RCC 7860 (cell line): Measurements from ENCODE around the gene EDEM1.
"Not testable (repeated sequence)": the region's sequence is repeated elsewhere in the genome, so short reads cannot be mapped to it uniquely, and the experiment has no call there.

Experiments used
- DNase-seq: peaks from one replicate; pipeline ENCODE4 v3.0.0-alpha.2; 2015; ENCODE audit warnings: low spot score
- FAIRE-seq: peaks from 2 replicates; lab custom pipeline; 2012; peaks lifted over from hg19 to GRCh38; lab: Jason Lieb, UNC

The EDEM1 gene

DNA sequence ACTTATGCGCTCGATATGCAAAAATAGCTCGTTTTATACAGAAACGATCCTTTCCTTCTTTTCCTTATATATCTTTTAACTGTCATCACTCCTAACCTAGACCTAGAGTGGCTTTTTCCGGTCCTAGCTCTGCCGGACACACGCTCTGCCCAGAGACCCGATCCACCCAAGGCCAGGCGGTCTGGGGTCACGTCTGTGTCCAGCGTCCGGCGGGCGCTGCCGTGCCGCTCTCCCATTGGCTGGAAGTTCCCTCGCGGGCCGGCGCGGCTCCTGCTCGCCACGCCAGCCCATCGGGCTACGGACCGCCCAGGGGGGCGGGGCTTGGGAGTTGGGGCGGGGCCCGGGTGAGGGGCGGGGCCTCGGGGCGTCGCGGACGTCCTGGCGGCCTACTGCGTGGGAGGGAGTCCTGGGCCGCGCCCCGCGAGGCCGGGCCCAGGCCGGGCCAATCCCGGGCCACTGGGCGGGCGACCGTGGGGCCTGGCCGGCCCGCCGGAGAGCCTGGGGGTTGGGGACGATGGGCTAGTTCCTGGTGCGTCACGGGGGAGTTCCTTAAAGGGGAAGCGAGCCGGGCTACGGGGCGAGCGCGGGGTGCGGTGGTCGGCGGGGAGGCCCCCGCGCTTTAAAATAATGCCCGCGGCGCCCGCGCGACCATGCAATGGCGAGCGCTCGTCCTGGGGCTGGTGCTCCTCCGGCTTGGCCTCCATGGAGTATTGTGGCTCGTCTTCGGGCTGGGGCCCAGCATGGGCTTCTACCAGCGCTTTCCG lies at the start of gene EDEM1:
Gene EDEM1 (plus strand): TSS at position 552 of the 764 bp plus-strand sequence. CDS start 99 bp downstream, at position 651.
- DNase-seq (peak; percentile 82), FAIRE-seq (no peak)

DNA sequence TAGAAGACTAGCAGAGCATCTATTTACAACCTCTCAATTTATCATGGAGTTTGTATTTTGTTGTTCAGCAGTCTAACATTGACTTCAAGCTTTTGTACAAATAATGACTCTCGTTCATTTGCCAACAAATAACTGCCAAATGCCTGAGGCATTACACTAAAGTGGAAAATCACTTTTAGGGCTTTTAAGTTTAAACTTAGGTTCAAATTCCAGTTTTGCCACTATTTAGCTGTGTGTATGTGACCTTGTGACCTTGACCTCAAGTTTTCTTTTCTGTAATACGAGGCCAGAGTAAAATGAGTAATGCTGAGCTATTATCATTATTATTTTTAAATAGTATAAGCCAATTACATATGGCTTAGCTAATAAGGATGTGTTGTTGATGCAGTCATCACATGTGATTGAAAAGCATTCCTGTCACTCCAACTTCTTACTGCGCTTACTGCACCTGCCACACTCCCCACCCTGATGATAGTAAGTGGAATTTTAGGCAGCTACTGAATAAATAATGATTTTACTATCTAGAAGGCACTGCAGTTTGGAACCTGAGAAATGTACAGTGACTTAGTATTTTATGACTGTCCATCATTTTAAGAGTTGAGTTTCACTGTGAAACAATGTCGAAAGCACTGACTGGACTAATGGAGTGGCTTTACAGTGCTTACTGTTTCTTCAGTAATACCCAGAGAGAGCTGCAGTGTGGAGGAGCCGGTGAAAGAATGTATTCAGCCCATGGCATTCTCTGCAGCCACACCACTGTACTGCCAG lies 49.1 kb upstream of the EDEM1 start:
- FAIRE-seq = no peak

DNA sequence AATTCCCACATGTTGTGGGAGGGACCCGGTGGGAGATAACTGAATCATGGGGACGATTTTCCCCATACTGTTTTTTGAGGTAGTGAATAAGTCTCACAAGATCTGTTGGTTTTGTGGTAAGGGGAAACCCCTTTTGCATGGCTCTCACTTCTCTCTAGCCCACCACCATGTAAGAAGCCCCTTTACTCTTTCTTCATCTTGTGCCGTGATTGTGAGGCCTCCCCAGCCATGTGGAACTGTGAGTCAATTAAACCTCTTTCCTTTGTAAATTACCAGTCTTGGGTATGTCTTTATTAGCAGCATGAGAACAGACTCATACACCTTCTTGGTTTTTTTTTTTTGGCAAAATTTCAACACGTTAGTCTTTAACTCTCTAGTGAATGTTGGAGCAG lies 47.3 kb upstream of the EDEM1 start:
- FAIRE-seq (no peak), DNase-seq (no peak)

More for the DNA sequence above, 49.1 kb upstream of the EDEM1 start:
- no peak for DNase-seq

DNA sequence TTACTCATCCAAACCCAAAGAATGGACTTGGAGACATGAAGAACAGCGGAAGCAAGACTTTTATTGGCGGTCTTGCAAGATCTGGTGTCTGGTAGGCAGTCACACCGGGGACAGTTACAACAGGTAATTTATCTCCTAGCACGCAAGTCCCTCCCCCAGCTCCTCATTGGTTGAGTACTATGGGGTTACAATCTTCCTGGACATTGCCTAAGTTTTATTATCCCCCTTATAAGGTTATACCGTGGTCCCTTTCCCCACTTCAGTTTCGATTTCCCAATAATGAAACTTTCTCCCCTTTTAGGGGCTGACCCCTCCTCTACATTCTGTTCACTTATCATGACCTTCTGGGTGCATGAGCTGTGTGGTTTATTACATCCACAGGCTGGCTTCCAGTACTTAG lies 46.7 kb upstream of the EDEM1 start:
- no peak for FAIRE-seq
- no peak for DNase-seq

DNA sequence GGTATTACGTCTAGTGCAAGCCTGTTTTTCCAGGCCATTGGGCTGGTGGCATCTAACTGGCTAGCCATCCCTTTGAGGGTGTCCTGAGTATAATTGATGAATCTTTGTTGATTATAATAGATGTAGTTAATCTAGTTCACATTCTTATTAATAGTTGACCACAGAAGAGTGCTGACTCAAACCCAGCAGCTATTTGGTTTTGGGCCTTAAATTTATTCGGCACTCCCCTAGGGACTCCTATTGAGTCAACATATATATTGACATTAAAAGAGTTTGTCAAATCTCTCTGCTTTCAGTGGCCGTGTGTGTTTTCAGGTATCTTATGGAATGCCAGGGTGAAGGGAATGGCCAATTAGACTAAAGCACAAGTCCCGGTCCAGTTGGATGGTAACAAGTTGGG lies 45.7 kb upstream of the EDEM1 start:
- FAIRE-seq (no peak), DNase-seq (no peak)

DNA sequence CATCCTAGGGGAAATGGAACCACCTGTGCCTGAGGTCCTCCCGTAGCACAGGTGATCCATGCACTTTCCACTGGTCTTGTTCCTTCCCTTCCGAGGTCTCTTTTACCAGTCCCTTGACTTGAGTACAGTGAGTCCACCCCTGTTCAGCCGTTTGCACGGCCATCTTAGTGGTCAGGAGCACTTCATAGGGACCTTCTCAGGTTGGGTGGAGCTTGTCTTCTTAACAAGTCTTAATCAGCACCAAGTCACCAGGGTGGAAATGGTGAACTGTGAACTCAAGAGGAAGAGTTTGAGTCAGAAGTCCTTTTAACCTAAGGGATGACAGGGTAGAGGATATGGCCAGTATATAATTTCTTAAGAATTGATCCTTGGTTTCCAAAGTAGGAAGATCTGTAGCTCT lies 44.0 kb upstream of the EDEM1 start:
- FAIRE-seq (no peak), DNase-seq (no peak)

DNA sequence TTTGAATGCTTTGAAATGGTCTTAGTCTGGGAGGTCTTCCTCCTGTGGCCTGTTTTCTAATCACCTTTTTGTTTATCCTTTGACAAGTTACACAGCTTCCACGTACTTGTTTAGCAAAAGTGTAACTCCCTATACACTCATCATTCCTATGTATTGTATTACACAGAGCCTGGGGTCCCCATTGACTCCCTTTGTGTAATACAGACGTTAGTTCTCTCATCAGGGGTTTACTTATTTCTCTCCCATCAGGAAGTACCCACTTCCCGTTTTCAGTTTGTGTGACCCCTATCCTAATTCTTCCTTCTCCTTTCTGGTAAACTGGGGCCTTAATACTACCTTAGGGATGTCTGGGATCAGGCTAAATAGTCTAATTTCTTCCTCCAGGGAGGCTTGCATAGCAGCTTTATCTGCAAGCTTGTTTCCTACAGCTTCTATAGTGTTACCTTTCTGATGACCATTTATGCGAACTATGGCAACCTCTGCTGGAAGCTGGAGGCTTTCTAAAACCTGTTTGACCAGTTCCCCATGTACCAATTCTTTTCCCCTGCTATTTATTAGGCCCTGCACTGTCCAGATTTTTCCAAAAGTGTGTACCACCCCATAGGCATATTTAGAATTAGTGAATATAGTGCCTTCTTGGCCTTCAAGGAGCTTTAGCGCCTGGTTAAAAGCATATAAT lies 43.1 kb upstream of the EDEM1 start:
- no peak for DNase-seq
- FAIRE-seq = no peak

DNA sequence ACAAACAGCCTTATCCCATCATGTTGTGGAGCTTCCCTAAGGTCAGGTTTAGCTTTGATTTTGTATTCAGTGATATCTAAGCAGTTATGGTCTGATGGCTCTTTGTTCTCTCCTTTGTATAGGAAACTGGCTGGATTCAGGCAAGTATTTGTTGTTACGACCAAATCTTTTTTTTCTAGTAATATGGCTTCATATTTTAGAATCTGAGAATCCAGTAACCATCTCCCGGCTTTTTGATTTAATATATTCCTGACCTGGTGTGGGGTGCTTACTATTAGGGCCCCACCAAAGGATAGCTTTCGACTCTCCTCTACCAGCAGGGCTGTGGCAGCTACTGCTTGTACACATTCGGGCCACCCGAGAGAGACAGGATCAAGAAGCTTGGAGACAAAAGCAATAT lies 42.4 kb upstream of the EDEM1 start:
- DNase-seq (no peak), FAIRE-seq (no peak)

DNA sequence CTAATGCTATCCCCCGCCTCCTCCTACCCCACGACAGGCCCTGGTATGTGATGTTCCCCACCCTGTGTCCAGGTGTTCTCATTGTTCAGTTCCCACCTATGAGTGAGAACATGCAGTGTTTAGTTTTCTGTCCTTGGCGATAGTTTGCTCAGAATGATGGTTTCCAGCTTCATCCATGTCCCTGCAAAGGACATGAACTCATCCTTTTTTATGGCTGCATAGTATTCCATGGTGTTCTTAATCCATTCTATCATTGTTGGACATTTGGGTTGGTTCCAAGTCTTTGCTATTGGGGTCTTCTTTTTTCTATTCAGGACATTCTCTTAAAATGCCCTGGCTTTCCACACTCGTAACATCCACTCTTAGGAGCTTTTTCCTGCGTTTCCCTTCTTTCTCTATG lies 40.4 kb upstream of the EDEM1 start:
- FAIRE-seq, DNase-seq: not testable (repeated sequence)

DNA sequence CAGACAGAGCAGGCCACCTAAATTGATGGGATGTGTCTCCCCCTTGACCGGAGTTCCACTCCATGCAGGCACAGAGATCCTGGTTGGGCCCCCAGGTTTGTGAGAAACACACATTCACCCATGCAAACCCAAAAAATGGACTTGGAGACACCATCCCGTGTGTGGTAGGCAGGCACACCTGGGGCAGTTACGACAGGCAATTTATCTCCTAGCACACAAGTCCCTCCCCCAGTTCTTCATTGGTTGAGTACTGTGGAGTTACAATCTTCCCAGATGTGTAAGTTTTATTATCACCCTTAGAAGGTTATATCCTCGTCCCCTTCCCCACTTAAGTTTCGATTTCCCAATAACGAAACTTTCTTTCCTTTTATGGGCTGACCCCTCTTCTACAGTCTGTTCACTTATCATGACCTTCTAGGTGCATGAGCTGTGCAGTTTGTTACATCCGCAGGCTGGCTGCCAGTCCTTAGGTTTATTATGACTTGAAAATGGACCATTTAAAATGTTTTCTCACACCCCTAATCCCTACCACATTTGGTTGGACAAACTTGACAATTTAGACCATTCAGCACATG lies 38.1 kb upstream of the EDEM1 start:
- DNase-seq = no peak
- no peak for FAIRE-seq

DNA sequence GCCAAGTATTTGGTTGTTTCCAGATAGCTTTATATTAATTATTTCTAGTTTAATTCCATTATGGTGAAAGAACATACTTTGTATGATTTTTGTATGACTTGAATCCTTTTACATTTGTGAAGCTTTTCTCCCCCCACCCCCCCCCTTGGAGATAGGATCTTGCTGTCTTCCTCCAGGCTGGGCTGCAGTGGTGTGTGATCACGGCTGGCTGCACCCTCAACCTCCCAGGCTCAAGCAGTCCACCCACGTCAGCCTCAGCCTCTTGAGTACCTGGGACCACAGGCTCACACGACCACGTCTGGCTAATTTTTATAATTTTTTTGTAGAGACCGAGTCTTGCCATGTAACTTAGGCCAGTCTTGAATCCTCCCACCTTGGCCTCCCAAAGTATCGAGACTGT lies 35.9 kb upstream of the EDEM1 start:
- DNase-seq (no peak), FAIRE-seq (no peak)

DNA sequence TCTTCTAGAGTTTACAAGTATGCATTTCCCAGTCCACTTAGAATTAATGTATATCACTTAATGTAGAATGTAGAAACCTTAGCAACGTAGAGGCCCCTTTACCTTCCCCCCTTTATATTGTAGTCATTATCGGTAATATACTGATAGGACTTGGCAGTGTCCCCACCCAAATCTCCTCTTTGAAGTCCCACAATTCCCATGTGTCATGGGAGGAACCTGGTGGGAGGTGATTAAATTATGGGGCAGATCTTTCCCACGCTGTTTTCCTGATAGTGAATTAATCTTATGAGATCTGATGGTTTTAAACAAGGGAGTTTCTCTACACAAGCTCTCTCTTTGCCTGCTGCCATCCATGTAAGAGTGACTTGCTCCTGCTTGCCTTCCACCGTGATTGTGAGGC lies 34.4 kb upstream of the EDEM1 start:
- DNase-seq = no peak
- no peak for FAIRE-seq

DNA sequence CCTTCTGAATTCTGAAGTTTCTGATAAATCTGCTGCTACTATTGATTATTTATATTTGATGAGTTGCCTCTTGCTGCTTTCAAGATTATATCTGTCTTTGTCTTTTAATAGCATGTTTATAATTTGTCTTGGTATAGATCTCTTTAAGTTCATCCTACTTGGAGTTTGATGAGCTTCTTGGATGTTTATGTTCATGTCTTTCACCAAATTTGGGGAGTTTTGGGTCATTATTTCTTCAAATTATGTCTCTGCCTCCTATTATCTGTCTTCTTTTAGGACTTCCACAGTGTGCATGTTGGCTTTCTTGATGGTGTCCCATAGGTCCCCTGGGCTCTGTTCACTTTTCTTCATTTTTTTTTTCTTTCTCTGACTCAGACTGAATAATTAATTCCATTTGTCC lies 32.3 kb upstream of the EDEM1 start:
- DNase-seq = no peak
- FAIRE-seq = no peak

DNA sequence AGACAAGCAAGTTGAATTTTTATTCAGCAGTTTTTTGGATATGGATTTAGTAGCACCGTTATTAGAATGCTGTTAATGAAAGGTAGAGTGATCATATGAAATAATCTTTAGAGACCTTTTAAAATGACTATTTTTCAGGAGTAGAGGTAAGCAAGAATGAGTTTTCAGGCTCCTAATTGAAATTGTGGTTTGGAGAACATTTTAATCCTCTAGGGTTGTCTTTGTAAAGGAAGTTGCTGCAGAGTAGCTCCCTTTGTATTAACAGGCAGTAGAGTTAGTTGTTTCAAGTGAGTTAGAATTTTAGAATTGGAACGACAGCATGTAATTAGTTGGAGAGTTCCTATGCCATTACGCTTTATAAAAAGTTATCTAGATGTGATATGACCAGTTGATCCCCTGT lies 27.2 kb upstream of the EDEM1 start:
- FAIRE-seq = no peak
- no peak for DNase-seq

DNA sequence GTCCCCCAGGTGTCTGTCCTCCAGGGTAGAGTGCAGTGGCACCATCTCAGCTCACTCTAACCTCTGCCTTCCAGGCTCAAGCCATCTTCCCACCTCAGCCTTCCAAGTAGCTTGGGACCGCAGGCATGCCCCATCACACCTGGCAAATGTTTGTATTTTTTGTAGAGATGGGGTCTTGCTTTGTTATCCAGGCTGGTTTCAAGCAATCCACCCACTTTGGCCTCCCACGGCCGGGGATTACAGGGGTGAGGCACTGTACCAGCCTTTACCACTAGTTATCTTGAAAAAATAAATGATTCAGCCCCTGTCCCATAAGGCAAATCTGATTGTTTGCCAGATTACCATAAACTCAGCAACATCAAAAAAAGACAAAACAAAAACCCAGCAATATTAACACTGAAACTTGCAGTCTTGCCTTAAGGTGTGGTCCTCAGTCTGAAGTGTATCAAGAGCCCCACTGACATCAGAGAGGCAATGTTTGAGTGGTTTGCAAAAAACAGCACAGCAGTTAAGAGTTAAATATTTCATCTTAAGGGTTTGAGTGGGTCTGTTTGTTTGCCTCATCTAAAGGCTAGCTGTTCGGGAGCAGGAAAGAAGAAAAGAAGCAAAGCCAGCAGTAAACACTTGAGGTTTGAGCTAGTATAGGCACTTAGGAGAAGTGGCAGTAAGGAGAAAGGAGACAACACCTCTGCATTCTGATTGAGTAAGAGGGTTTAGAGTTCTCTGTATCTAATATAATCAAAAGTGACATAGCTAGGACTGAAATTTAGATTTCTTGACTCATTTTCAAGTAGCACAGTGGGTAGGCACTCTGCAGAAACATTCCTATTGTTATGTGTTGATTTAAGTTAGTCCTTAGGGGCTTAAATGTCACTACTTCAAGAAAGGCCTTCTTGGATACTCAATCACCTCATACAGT lies 26.3 kb upstream of the EDEM1 start:
- FAIRE-seq = no peak
- DNase-seq = no peak

DNA sequence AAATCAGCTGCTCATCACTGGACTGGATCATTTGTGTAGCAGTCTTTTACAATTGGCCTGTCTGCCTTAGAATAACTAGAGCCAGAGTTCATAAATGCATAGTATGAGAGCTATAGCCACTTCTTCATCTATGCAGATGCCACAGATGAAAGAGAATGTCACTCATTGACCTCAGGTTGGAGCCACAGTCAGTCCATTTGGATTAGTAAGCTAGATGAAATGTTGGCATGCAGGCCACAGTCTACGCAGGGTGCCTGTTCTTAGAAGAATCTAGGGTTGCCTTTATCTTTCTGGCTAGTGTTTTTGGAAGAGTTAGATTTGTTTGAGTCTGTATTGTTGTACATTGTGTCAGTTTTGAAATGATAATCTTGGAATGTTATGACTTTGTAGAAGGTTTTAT lies 25.4 kb upstream of the EDEM1 start:
- DNase-seq (peak; percentile 77), FAIRE-seq (peak; percentile 88)

DNA sequence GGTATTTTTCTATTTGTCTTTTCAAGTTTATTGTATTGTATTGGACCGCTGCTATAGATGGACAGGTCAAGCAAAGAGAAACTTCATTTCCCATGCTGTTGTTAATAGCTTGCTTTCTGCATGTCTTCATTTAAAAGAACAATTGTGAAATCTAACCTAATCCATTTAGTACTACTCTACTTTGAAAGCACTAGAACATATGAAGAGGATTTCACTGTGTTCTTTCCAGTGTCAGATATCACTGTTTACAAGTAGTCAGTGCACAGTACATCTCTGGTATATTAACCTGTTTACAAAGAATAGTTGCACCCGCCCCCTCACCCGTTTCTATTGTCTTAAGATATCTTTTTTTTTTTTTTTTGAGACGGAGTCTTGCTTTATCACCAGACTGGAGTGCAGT lies 21.8 kb upstream of the EDEM1 start:
- FAIRE-seq (no peak), DNase-seq (no peak)

DNA sequence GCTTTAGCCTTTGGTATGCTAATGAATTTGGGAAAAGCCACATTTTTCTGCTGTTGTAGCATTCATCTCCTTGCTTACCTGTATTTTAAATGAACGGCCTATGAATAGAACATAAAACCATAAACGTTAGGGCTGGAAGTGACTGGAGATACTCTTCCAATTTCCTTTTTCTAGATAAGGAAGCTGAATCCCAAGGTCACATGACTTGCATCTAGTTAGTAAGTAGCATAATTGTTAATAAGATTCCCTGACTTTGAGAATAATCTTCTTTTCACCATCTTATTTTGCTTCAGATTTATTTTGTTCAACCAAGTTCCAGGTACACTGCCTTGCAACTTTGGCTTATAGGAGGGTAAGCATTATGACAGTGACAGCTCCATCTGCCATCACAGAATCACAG lies 20.7 kb upstream of the EDEM1 start:
- DNase-seq (no peak), FAIRE-seq (no peak)

DNA sequence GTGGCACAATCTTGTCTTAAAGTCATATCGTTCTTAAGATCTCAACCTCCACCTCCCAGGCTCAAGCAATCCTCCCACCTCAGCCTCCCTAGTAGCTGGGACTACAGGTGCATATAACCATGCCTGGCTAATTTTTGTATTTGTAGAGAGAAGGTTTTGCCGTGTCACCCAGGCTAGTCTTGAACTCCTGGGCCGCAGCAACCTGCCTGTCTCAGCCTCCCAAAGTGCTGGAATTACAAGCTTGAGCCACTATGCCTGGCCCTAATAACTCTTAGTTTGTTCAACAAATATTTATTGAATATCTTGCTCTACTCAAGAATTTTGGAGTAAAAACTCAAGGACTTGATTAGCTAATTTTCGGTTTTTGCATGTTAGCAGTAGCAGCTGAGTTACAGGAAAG lies 19.4 kb upstream of the EDEM1 start:
- FAIRE-seq (no peak), DNase-seq (no peak)

DNA sequence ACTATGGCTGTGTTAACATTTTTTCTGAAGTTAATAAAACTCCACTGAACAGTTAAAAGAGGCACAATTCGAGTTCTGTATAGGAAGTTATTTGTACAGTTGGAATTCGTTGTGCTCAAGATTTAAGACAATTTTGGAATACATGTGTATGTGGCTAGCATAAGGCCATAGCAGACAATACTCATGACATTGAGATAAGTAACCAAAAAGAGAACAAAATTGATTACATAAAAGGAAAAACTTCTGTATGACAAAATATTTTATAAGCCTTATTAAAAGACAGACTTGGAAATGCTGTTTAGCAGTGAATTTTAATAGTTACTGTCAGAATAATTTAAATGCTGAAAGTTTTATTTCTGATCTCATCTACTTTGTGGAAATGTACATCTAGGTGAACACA lies 17.7 kb upstream of the EDEM1 start:
- DNase-seq (no peak), FAIRE-seq (no peak)
